Measurements from ENCODE around the gene AP3M1. TPM values are rescaled to one million over a fixed set of nuclear protein-coding genes. Genes with fewer than 3 reads are reported as not detected.

The AP3M1 gene
- polyA plus RNA-seq, 3 donors from 2014 or later, result 22.1 to 44.3 (median 39.8) TPM

GRCh38 chr10:74120911-74121310 is 29.7 kb downstream of the AP3M1 start:
- Mint-ChIP-seq H3K27ac (peak overlapping the region in 4 of 6 donors; percentile 15 to 68 (median 50)), H3K36me3 (peaks cover 21 to 66% (median 35%) of the 10 kb centered on the region in 3 donors)

GRCh38 chr10:74118804-74119203 is 31.8 kb downstream of the AP3M1 start:
- peaks cover 24 to 72% (median 38%) of the 10 kb centered on the region in 3 donors for H3K36me3 Mint-ChIP-seq
- H3K4me3 Mint-ChIP-seq, result no peak overlapping the region
- H3K9me3 Mint-ChIP-seq, result no peaks in the 10 kb centered on the region
- H3K4me1 Mint-ChIP-seq, result no peaks in the 10 kb centered on the region
- no peak for DNase-seq
- peaks cover 0 to 10% (median 0%) of the 10 kb centered on the region in 3 donors for H3K27me3 Mint-ChIP-seq (ENCODE audit: low read depth in 3 of 3)
- H3K27ac Mint-ChIP-seq, result peak overlapping the region; percentile 13 to 86 (median 72)

More at GRCh38 chr10:74120911-74121310, 29.7 kb downstream of the AP3M1 start:
- Mint-ChIP-seq H3K27me3 (ENCODE audit: low read depth in 3 of 3) (peaks cover 0 to 10% (median 0%) of the 10 kb centered on the region in 3 donors), H3K4me1 (no peaks in the 10 kb centered on the region), H3K9me3 (no peaks in the 10 kb centered on the region), H3K4me3 (no peak overlapping the region)
- no peak for DNase-seq

- H3K27me3 Mint-ChIP-seq (ENCODE audit: low read depth in 3 of 3), result peaks cover 0 to 12% (median 0%) of the 10 kb centered on the region in 3 donors
- no peaks in the 10 kb centered on the region for H3K9me3 Mint-ChIP-seq
- DNase-seq, result no peak
- peaks cover 30 to 73% (median 38%) of the 10 kb centered on the region in 3 donors for H3K36me3 Mint-ChIP-seq
- peak overlapping the region in 2 of 6 donors; percentile 56 to 79 for H3K27ac Mint-ChIP-seq
- no peak overlapping the region for H3K4me3 Mint-ChIP-seq
- H3K4me1 Mint-ChIP-seq, result no peaks in the 10 kb centered on the region
Observed at GRCh38 chr10:74117738-74118137, 32.9 kb downstream of the AP3M1 start.

GRCh38 chr10:74114041-74114448 is 36.6 kb downstream of the AP3M1 start:
- peaks cover 0 to 11% (median 0%) of the 10 kb centered on the region in 3 donors for H3K27me3 Mint-ChIP-seq (ENCODE audit: low read depth in 3 of 3)
- no peak overlapping the region for H3K4me3 Mint-ChIP-seq
- peaks cover 0 to 14% of the 10 kb centered on the region in 2 donors for H3K4me1 Mint-ChIP-seq
- no peaks in the 10 kb centered on the region for H3K9me3 Mint-ChIP-seq
- peaks cover 33 to 79% (median 45%) of the 10 kb centered on the region in 3 donors for H3K36me3 Mint-ChIP-seq
- peak overlapping the region in 4 of 6 donors; percentile 43 to 80 (median 62) for H3K27ac Mint-ChIP-seq
- DNase-seq, result no peak

GRCh38 chr10:74113546-74113945 is 37.1 kb downstream of the AP3M1 start:
- Mint-ChIP-seq H3K27ac (peak overlapping the region in 4 of 6 donors; percentile 22 to 74 (median 74)), H3K36me3 (peaks cover 32 to 79% (median 40%) of the 10 kb centered on the region in 3 donors), H3K27me3 (ENCODE audit: low read depth in 3 of 3) (peaks cover 0 to 11% (median 0%) of the 10 kb centered on the region in 3 donors), H3K4me3 (no peak overlapping the region), H3K4me1 (peaks cover 0 to 14% of the 10 kb centered on the region in 2 donors), H3K9me3 (no peaks in the 10 kb centered on the region)
- DNase-seq, result no peak

- DNase-seq, result no peak
- Mint-ChIP-seq H3K36me3 (peaks cover 35 to 81% (median 40%) of the 10 kb centered on the region in 3 donors), H3K27me3 (ENCODE audit: low read depth in 3 of 3) (peaks cover 0 to 15% (median 0%) of the 10 kb centered on the region in 3 donors), H3K4me3 (no peak overlapping the region), H3K4me1 (peaks cover 0 to 22% of the 10 kb centered on the region in 2 donors), H3K9me3 (no peaks in the 10 kb centered on the region), H3K27ac (peak overlapping the region in 1 of 6 donors; percentile 66)
Observed at GRCh38 chr10:74111799-74112198, 38.8 kb downstream of the AP3M1 start.

GRCh38 chr10:74110120-74110519 is 40.5 kb downstream of the AP3M1 start:
- H3K4me3 Mint-ChIP-seq, result no peak overlapping the region
- peaks cover 0 to 23% of the 10 kb centered on the region in 2 donors for H3K4me1 Mint-ChIP-seq
- DNase-seq, result no peak
- no peaks in the 10 kb centered on the region for H3K9me3 Mint-ChIP-seq
- peak overlapping the region in 5 of 6 donors; percentile 24 to 77 (median 50) for H3K27ac Mint-ChIP-seq
- H3K27me3 Mint-ChIP-seq (ENCODE audit: low read depth in 3 of 3), result peaks cover 0 to 8% (median 2%) of the 10 kb centered on the region in 3 donors
- peaks cover 38 to 78% (median 43%) of the 10 kb centered on the region in 3 donors for H3K36me3 Mint-ChIP-seq

- Mint-ChIP-seq H3K4me1 (peaks cover 0 to 23% of the 10 kb centered on the region in 2 donors), H3K4me3 (no peak overlapping the region), H3K27me3 (ENCODE audit: low read depth in 3 of 3) (peaks cover 0 to 9% (median 2%) of the 10 kb centered on the region in 3 donors), H3K27ac (peak overlapping the region; percentile 3 to 77 (median 38)), H3K9me3 (no peaks in the 10 kb centered on the region), H3K36me3 (peaks cover 39 to 85% (median 46%) of the 10 kb centered on the region in 3 donors)
- DNase-seq, result no peak
Observed at GRCh38 chr10:74109452-74109851, 41.2 kb downstream of the AP3M1 start.

- DNase-seq, result no peak
- Mint-ChIP-seq H3K4me1 (peaks cover 0 to 23% of the 10 kb centered on the region in 2 donors), H3K27me3 (ENCODE audit: low read depth in 3 of 3) (peaks cover 2 to 8% (median 7%) of the 10 kb centered on the region in 3 donors), H3K27ac (peak overlapping the region in 5 of 6 donors; percentile 21 to 51 (median 42)), H3K36me3 (peaks cover 34 to 83% (median 40%) of the 10 kb centered on the region in 3 donors), H3K4me3 (no peak overlapping the region), H3K9me3 (no peaks in the 10 kb centered on the region)
Observed at GRCh38 chr10:74107391-74107790, 43.2 kb downstream of the AP3M1 start.

- DNase-seq, result no peak
- no peaks in the 10 kb centered on the region for H3K9me3 Mint-ChIP-seq
- H3K27ac Mint-ChIP-seq, result no peak overlapping the region
- H3K27me3 Mint-ChIP-seq (ENCODE audit: low read depth in 3 of 3), result peaks cover 3 to 7% (median 7%) of the 10 kb centered on the region in 3 donors
- H3K4me1 Mint-ChIP-seq, result peaks cover 0 to 17% of the 10 kb centered on the region in 2 donors
- H3K36me3 Mint-ChIP-seq, result peaks cover 25 to 68% (median 41%) of the 10 kb centered on the region in 3 donors
- H3K4me3 Mint-ChIP-seq, result no peak overlapping the region
Observed at GRCh38 chr10:74104996-74105395, 45.6 kb downstream of the AP3M1 start.

- Mint-ChIP-seq H3K27ac (no peak overlapping the region), H3K27me3 (ENCODE audit: low read depth in 3 of 3) (peaks cover 3 to 10% (median 7%) of the 10 kb centered on the region in 3 donors), H3K9me3 (no peaks in the 10 kb centered on the region), H3K4me3 (no peak overlapping the region), H3K36me3 (peaks cover 28 to 65% (median 42%) of the 10 kb centered on the region in 3 donors), H3K4me1 (peaks cover 0 to 12% of the 10 kb centered on the region in 2 donors)
- DNase-seq, result no peak
Observed at GRCh38 chr10:74104480-74104879, 46.1 kb downstream of the AP3M1 start.

- DNase-seq, result no peak
- H3K36me3 Mint-ChIP-seq, result peaks cover 28 to 65% (median 49%) of the 10 kb centered on the region in 3 donors
- no peak overlapping the region for H3K4me3 Mint-ChIP-seq
- no peaks in the 10 kb centered on the region for H3K9me3 Mint-ChIP-seq
- H3K27ac Mint-ChIP-seq, result peak overlapping the region in 4 of 6 donors; percentile 7 to 66 (median 48)
- peaks cover 0 to 9% of the 10 kb centered on the region in 2 donors for H3K4me1 Mint-ChIP-seq
- peaks cover 3 to 10% (median 7%) of the 10 kb centered on the region in 3 donors for H3K27me3 Mint-ChIP-seq (ENCODE audit: low read depth in 3 of 3)
Observed at GRCh38 chr10:74103560-74104258, 46.9 kb downstream of the AP3M1 start.

GRCh38 chr10:74099836-74100235 is 50.8 kb downstream of the AP3M1 start:
- no peaks in the 10 kb centered on the region for H3K4me1 Mint-ChIP-seq
- no peak for DNase-seq
- no peak overlapping the region for H3K4me3 Mint-ChIP-seq
- peak overlapping the region in 4 of 6 donors; percentile 7 to 73 (median 19) for H3K27ac Mint-ChIP-seq
- no peaks in the 10 kb centered on the region for H3K9me3 Mint-ChIP-seq
- H3K36me3 Mint-ChIP-seq, result peaks cover 28 to 64% (median 55%) of the 10 kb centered on the region in 3 donors
- peaks cover 3 to 7% (median 6%) of the 10 kb centered on the region in 3 donors for H3K27me3 Mint-ChIP-seq (ENCODE audit: low read depth in 3 of 3)

- peaks cover 30 to 64% (median 54%) of the 10 kb centered on the region in 3 donors for H3K36me3 Mint-ChIP-seq
- no peaks in the 10 kb centered on the region for H3K4me1 Mint-ChIP-seq
- H3K27me3 Mint-ChIP-seq (ENCODE audit: low read depth in 3 of 3), result peaks cover 3 to 9% (median 6%) of the 10 kb centered on the region in 3 donors
- no peak overlapping the region for H3K4me3 Mint-ChIP-seq
- peak overlapping the region in 4 of 6 donors; percentile 13 to 73 (median 44) for H3K27ac Mint-ChIP-seq
- DNase-seq, result no peak
- no peaks in the 10 kb centered on the region for H3K9me3 Mint-ChIP-seq
Observed at GRCh38 chr10:74099420-74099819, 51.2 kb downstream of the AP3M1 start.
